ENCODE results near the gene ADAMTS2. TPM values are rescaled to one million over a fixed set of nuclear protein-coding genes. Genes with fewer than 3 reads are reported as not detected.

Gene ADAMTS2
- total RNA-seq, 1 donor from 2014 or later, result 18.8 TPM

- H2AFZ ChIP-seq (ENCODE audit: low read depth, low read length), result no peak overlapping the region
- Mint-ChIP-seq H3K9me3 (ENCODE audit: unreplicated experiment) (peaks cover 21% of the 10 kb centered on the region), H3K4me3 (ENCODE audit: unreplicated experiment) (no peak overlapping the region), H3K36me3 (ENCODE audit: low read depth, unreplicated experiment) (peaks cover 13% of the 10 kb centered on the region), H3K27me3 (ENCODE audit: low read depth, unreplicated experiment) (no peaks in the 10 kb centered on the region), H3K4me1 (ENCODE audit: low read depth, unreplicated experiment) (no peaks in the 10 kb centered on the region), H3K27ac (ENCODE audit: unreplicated experiment) (no peak overlapping the region)
- TF ChIP-seq EZH2 (IDR thresholded peaks at IDR 0.05; ENCODE audit: insufficient read depth, low read length) (no peak), CTCF (IDR thresholded peaks at IDR 0.05; ENCODE audit: insufficient read depth, low read depth, low read length) (no peak)
- H3K27me3 ChIP-seq (ENCODE audit: insufficient read depth, low read length), result no peaks in the 10 kb centered on the region
- no peak overlapping the region for H3K9ac ChIP-seq (ENCODE audit: low read length)
- H3K27ac ChIP-seq (ENCODE audit: low read depth, low read length), result no peak overlapping the region
- H3K4me1 ChIP-seq (ENCODE audit: insufficient read depth, low read length), result no peaks in the 10 kb centered on the region
- H3K36me3 ChIP-seq (ENCODE audit: insufficient read depth, low read length), result no peaks in the 10 kb centered on the region
- H3K79me2 ChIP-seq (ENCODE audit: insufficient read depth, low read length), result no peaks in the 10 kb centered on the region
- no peak overlapping the region for H3K4me3 ChIP-seq (ENCODE audit: insufficient read depth, low read depth, low read length)
- H3K4me2 ChIP-seq (ENCODE audit: low read length), result no peak overlapping the region
- DNase-seq (ENCODE audit: low read depth), result no peak
- FAIRE-seq, result no peak
- H4K20me1 ChIP-seq (ENCODE audit: insufficient read depth, low read length), result no peaks in the 10 kb centered on the region
- peaks cover 16% of the 10 kb centered on the region for H3K9me3 ChIP-seq (ENCODE audit: insufficient read depth, low read depth, low read length)
Observed at GRCh38 chr5:179121667-179122111, 223.6 kb downstream of the ADAMTS2 start.

GRCh38 chr5:179120951-179121666 is 224.2 kb downstream of the ADAMTS2 start:
- no peaks in the 10 kb centered on the region for H4K20me1 ChIP-seq (ENCODE audit: insufficient read depth, low read length)
- Mint-ChIP-seq H3K4me3 (ENCODE audit: unreplicated experiment) (no peak overlapping the region), H3K27ac (ENCODE audit: unreplicated experiment) (no peak overlapping the region), H3K9me3 (ENCODE audit: unreplicated experiment) (peaks cover 23% of the 10 kb centered on the region), H3K27me3 (ENCODE audit: low read depth, unreplicated experiment) (no peaks in the 10 kb centered on the region), H3K36me3 (ENCODE audit: low read depth, unreplicated experiment) (peaks cover 12% of the 10 kb centered on the region), H3K4me1 (ENCODE audit: low read depth, unreplicated experiment) (no peaks in the 10 kb centered on the region)
- H3K4me1 ChIP-seq (ENCODE audit: insufficient read depth, low read length), result no peaks in the 10 kb centered on the region
- no peak for TF ChIP-seq CTCF (IDR thresholded peaks at IDR 0.05; ENCODE audit: insufficient read depth, low read depth, low read length)
- no peak overlapping the region for H3K9ac ChIP-seq (ENCODE audit: low read length)
- H3K79me2 ChIP-seq (ENCODE audit: insufficient read depth, low read length), result no peaks in the 10 kb centered on the region
- H3K4me2 ChIP-seq (ENCODE audit: low read length), result no peak overlapping the region
- FAIRE-seq, result no peak
- no peak overlapping the region for H3K27ac ChIP-seq (ENCODE audit: low read depth, low read length)
- no peaks in the 10 kb centered on the region for H3K36me3 ChIP-seq (ENCODE audit: insufficient read depth, low read length)
- no peak for DNase-seq (ENCODE audit: low read depth)
- no peak overlapping the region for H2AFZ ChIP-seq (ENCODE audit: low read depth, low read length)
- no peak overlapping the region for H3K4me3 ChIP-seq (ENCODE audit: insufficient read depth, low read depth, low read length)
- H3K27me3 ChIP-seq (ENCODE audit: insufficient read depth, low read length), result no peaks in the 10 kb centered on the region
- H3K9me3 ChIP-seq (ENCODE audit: insufficient read depth, low read depth, low read length), result peaks cover 16% of the 10 kb centered on the region

- peak overlapping the region; percentile 87 for H3K27ac Mint-ChIP-seq (ENCODE audit: unreplicated experiment)
- H3K36me3 ChIP-seq (ENCODE audit: insufficient read depth, low read length), result no peaks in the 10 kb centered on the region
- H3K9ac ChIP-seq (ENCODE audit: low read length), result no peak overlapping the region
- DNase-seq (ENCODE audit: low read depth) (no peak), FAIRE-seq (no peak)
- no peaks in the 10 kb centered on the region for H3K27me3 Mint-ChIP-seq (ENCODE audit: low read depth, unreplicated experiment)
- H3K4me2 ChIP-seq (ENCODE audit: low read length), result no peak overlapping the region
- no peak overlapping the region for H3K27ac ChIP-seq (ENCODE audit: low read depth, low read length)
- H2AFZ ChIP-seq (ENCODE audit: low read depth, low read length), result no peak overlapping the region
- no peaks in the 10 kb centered on the region for H3K27me3 ChIP-seq (ENCODE audit: insufficient read depth, low read length)
- H4K20me1 ChIP-seq (ENCODE audit: insufficient read depth, low read length), result no peaks in the 10 kb centered on the region
- H3K9me3 Mint-ChIP-seq (ENCODE audit: unreplicated experiment), result peaks cover 23% of the 10 kb centered on the region
- no peaks in the 10 kb centered on the region for H3K4me1 Mint-ChIP-seq (ENCODE audit: low read depth, unreplicated experiment)
- H3K79me2 ChIP-seq (ENCODE audit: insufficient read depth, low read length), result no peaks in the 10 kb centered on the region
- no peak overlapping the region for H3K4me3 Mint-ChIP-seq (ENCODE audit: unreplicated experiment)
- no peaks in the 10 kb centered on the region for H3K4me1 ChIP-seq (ENCODE audit: insufficient read depth, low read length)
- no peak overlapping the region for H3K4me3 ChIP-seq (ENCODE audit: insufficient read depth, low read depth, low read length)
- H3K36me3 Mint-ChIP-seq (ENCODE audit: low read depth, unreplicated experiment), result peaks cover 10% of the 10 kb centered on the region
- no peak for TF ChIP-seq CTCF (IDR thresholded peaks at IDR 0.05; ENCODE audit: insufficient read depth, low read depth, low read length)
- no peak for TF ChIP-seq EZH2 (IDR thresholded peaks at IDR 0.05; ENCODE audit: insufficient read depth, low read length)
- H3K9me3 ChIP-seq (ENCODE audit: insufficient read depth, low read depth, low read length), result peaks cover 14% of the 10 kb centered on the region
Observed at GRCh38 chr5:179120421-179120861, 224.8 kb downstream of the ADAMTS2 start.

Measured in astrocyte (in vitro differentiated cells and primary cell).